GM12878 (cell line): Measurements from ENCODE around the gene IL3. TPM values are rescaled to one million over a fixed set of nuclear protein-coding genes. Genes with fewer than 3 reads are reported as not detected.

Source experiments
- ATAC-seq: fragments of 200-7000 bp; cut with Tn5 transposase; 3 replicates; pipeline ENCODE4 v1.9.1; 2020; ENCODE audit warnings: mild to moderate bottlenecking, moderate library complexity
- BruUV-seq: library from RNA; stranded (reverse); fragments of 400-500 nt; replicated peaks from 2 replicates; lab custom pipeline; 2021; lab: Mats Ljungman, UMichigan
- CTCF ChIA-PET: fragments of 300-600 bp; sonication (Branson Sonifier 250); formaldehyde crosslinking; extraction: SDS; loops from one replicate; lab custom pipeline; 2021; ENCODE audit warnings: inconsistent platforms; lab: Yijun Ruan, JAX
- POLR2A ChIA-PET: fragments of 350-600 bp; formaldehyde crosslinking; extraction: SDS; loops from one replicate; lab custom pipeline; 2021; ENCODE audit warnings: inconsistent platforms; lab: Charles Lee
- RAD21 ChIA-PET: fragments of 300-600 bp; sonication (Branson Sonifier 250); formaldehyde crosslinking; loops from one replicate; lab custom pipeline; 2023; ENCODE audit warnings: antibody characterized with exemption; ENCODE audit not compliant: unreplicated experiment; lab: Charles Lee
- SMC1A ChIA-PET: fragments of 300-600 bp; sonication (Branson Sonifier 250); formaldehyde crosslinking; loops from one replicate; lab custom pipeline; 2023; ENCODE audit not compliant: unreplicated experiment, uncharacterized antibody; lab: Charles Lee
- DNase-seq: peaks from one replicate; pipeline ENCODE4 v3.0.0-alpha.2; 2011; ENCODE audit warnings: low read depth, low spot score
- FAIRE-seq: peaks from 3 replicates; lab custom pipeline; 2011; peaks lifted over from hg19 to GRCh38; lab: Jason Lieb, UNC
- H2AFZ ChIP-seq: 2 replicates; pipeline ENCODE4 v1.6.0; 2011; ENCODE audit warnings: low read depth, low read length, control low read depth; ENCODE audit not compliant: control insufficient read depth
- H3K27ac ChIP-seq: 2 replicates; pipeline ENCODE4 v1.5.1; 2011; ENCODE audit warnings: control low read depth; ENCODE audit not compliant: control insufficient read depth, insufficient read depth
- H3K27me3 ChIP-seq, 2 experiments: replicated peaks in 1 of 2; 2 replicates each; pipeline versions ENCODE4 v1.6.0 to v1.6.1; 2011; ENCODE audit warnings: low read length in 1 of 2; ENCODE audit not compliant: control insufficient read depth in 2 of 2, insufficient read depth in 2 of 2
- H3K36me3 ChIP-seq, 2 experiments: 2 replicates each; pipeline ENCODE4 v1.5.1; 2011; ENCODE audit warnings: low read length in 1 of 2; ENCODE audit not compliant: control insufficient read depth in 2 of 2, insufficient read depth in 2 of 2
- H3K4me1 ChIP-seq: 2 replicates; pipeline ENCODE4 v1.6.1; 2011; ENCODE audit warnings: mild to moderate bottlenecking, low read length, moderate library complexity, mixed read lengths; ENCODE audit not compliant: control insufficient read depth, insufficient read depth
- H3K4me2 ChIP-seq: 2 replicates; pipeline ENCODE4 v1.6.0; 2011; ENCODE audit warnings: control low read depth; ENCODE audit not compliant: control insufficient read depth, insufficient read depth
- H3K4me3 ChIP-seq: fragments of 200-600 bp; sonication (generic); 2 replicates; pipeline ENCODE4 v1.5.1; 2016
- H3K79me2 ChIP-seq: 2 replicates; pipeline ENCODE4 v1.6.0; 2011; ENCODE audit warnings: low read length; ENCODE audit not compliant: control insufficient read depth, insufficient read depth
- H3K9ac ChIP-seq: 2 replicates; pipeline ENCODE4 v1.8.0; 2011; ENCODE audit warnings: low read length, control low read depth, mixed read lengths; ENCODE audit not compliant: control insufficient read depth, insufficient read depth
- H3K9me3 ChIP-seq: replicated peaks from 3 replicates; pipeline ENCODE4 v1.5.1; 2011; ENCODE audit warnings: mild to moderate bottlenecking, low read length; ENCODE audit not compliant: control insufficient read depth, insufficient read depth
- H4K20me1 ChIP-seq: 2 replicates; pipeline ENCODE4 v1.6.0; 2011; ENCODE audit not compliant: control insufficient read depth, insufficient read depth
- ATF2 ChIP-seq: IDR thresholded peaks from 2 replicates; pipeline ENCODE4 v1.6.1; 2012; ENCODE audit warnings: low read length, inconsistent platforms
- CREB1 ChIP-seq: IDR thresholded peaks from 2 replicates; pipeline ENCODE4 v1.6.1; 2012; ENCODE audit warnings: low read depth, mild to moderate bottlenecking, inconsistent platforms
- HCFC1 ChIP-seq: fragments of 150-350 bp; IDR thresholded peaks from 2 replicates; pipeline ENCODE4 v1.6.1; 2014; ENCODE audit warnings: low read length
- PML ChIP-seq: IDR thresholded peaks from 2 replicates; pipeline ENCODE4 v1.6.1; 2012; ENCODE audit warnings: low read length, inconsistent platforms
- TCF3 ChIP-seq: IDR thresholded peaks from 2 replicates; pipeline ENCODE4 v1.6.1; 2012; ENCODE audit warnings: low read depth, mild to moderate bottlenecking, low read length, borderline replicate concordance; ENCODE audit not compliant: insufficient read depth
- WGBS: methylation state at CpG from one replicate; pipeline ENCODE4 v1.1.6; 2016; ENCODE audit warnings: low lambda C conversion rate; ENCODE audit not compliant: insufficient replicate concordance, insufficient coverage; ENCODE audit errors: missing lambda C conversion rate; 5-methylcytosine and 5-hydroxymethylcytosine counted together
- in situ Hi-C: fragments of 300-500 bp; cut with MboI; formaldehyde crosslinking; loops from 9 replicates; pipeline ENCODE4 v1.14.3; 2018; ENCODE audit warnings: mixed read lengths
- intact Hi-C: fragments of 100-400 bp; cut with micrococcal nuclease; formaldehyde crosslinking; loops from one replicate; pipeline ENCODE4 v1.14.2; 2022; ENCODE audit not compliant: unreplicated experiment
- polyA plus RNA-seq, 11 experiments: library from polyadenylated mRNA; depleted of rRNA in 4 of 11; unstranded in 6 of 11; stranded (reverse) in 5 of 11; fragments of >200 nt; fragmentation: Nextera tagmentation in 4 of 11; fragmentation: Illumina TruSeq in 1 of 11; extraction: Ambion mirVana in 4 of 11; extraction: Trizol in 1 of 11; gene quantifications; 1 replicate in 1 of 11; 2 replicates in 10 of 11; pipeline versions ENCODE4 v1.2.1 to v1.2.3, GENCODE V29; 2011 to 2016; ENCODE audit warnings: inconsistent platforms in 2 of 11, missing spikeins in 2 of 11, low read depth in 1 of 11
- total RNA-seq, 4 experiments: library from RNA; depleted of rRNA in 3 of 4; stranded (reverse); fragments of >200 nt in 3 of 4; fragmentation: Illumina TruSeq in 1 of 4; extraction: Trizol in 1 of 4; gene quantifications; 2 replicates each; pipeline versions ENCODE4 v1.2.1 to v1.2.3, GENCODE V29; 2013 to 2021
- TF ChIP-seq, protein P1 (sequence below): fragments of 450-650 bp; IDR thresholded peaks from 2 replicates; pipeline ENCODE4 v1.6.1; 2014; ENCODE audit warnings: mild to moderate bottlenecking

The IL3 gene
- total and polyA plus RNA-seq, 10 of the 15 experiments (the other 5 are each of a cell fraction or from before 2014, with no cell fraction given), result not detected

GRCh38 chr5:132055441-132055807 lies 5.0 kb upstream of the IL3 start:
- Histone ChIP-seq H2AFZ (no peak overlapping the region), H3K9me3 (no peaks in the 10 kb centered on the region), H3K27ac (no peak overlapping the region), H3K4me3 (no peak overlapping the region), H3K4me1 (no peaks in the 10 kb centered on the region), H3K36me3 (no peaks in the 10 kb centered on the region), H3K9ac (no peak overlapping the region), H3K4me2 (no peak overlapping the region), H4K20me1 (no peaks in the 10 kb centered on the region), H3K27me3 (peaks cover 0 to 5% of the 10 kb centered on the region in 2 experiments), H3K79me2 (no peaks in the 10 kb centered on the region)
- RAD21 ChIA-PET, result no interaction called here
- SMC1A ChIA-PET, result no interaction called here
- BruUV-seq, result no TSS peak
- in situ Hi-C loops (no loop called here), intact Hi-C loops (no loop called here)
- CTCF ChIA-PET, result interaction anchor here (3.4 kb wide), 1 partner anchor 7 kb away, joined by 15 read pairs; no protein-coding TSS in a partner anchor
- FAIRE-seq, result no peak
- 93% methylated on average over 1 of the region's 1 CpG for WGBS
- no peak for ATAC-seq
- POLR2A ChIA-PET, result no interaction called here
- TF ChIP-seq HCFC1, result no peak
- TF ChIP-seq CREB1, result no peak
- TF ChIP-seq ATF2, result no peak
- TF ChIP-seq TCF3, result no peak
- TF ChIP-seq, protein P1, sequence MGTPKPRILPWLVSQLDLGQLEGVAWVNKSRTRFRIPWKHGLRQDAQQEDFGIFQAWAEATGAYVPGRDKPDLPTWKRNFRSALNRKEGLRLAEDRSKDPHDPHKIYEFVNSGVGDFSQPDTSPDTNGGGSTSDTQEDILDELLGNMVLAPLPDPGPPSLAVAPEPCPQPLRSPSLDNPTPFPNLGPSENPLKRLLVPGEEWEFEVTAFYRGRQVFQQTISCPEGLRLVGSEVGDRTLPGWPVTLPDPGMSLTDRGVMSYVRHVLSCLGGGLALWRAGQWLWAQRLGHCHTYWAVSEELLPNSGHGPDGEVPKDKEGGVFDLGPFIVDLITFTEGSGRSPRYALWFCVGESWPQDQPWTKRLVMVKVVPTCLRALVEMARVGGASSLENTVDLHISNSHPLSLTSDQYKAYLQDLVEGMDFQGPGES, result no peak
- TF ChIP-seq PML, result no peak
- DNase-seq, result no peak
